HS-27A (cell line): ENCODE measurements around the gene RFX2.
"Not testable (repeated sequence)": the region's sequence is repeated elsewhere in the genome, so short reads cannot be mapped to it uniquely, and the experiment has no call there.

Experiments
- DNase-seq: peaks from one replicate; pipeline ENCODE4 v3.0.0-alpha.2; 2012; ENCODE audit warnings: low read depth, missing footprints

The RFX2 gene

DNA sequence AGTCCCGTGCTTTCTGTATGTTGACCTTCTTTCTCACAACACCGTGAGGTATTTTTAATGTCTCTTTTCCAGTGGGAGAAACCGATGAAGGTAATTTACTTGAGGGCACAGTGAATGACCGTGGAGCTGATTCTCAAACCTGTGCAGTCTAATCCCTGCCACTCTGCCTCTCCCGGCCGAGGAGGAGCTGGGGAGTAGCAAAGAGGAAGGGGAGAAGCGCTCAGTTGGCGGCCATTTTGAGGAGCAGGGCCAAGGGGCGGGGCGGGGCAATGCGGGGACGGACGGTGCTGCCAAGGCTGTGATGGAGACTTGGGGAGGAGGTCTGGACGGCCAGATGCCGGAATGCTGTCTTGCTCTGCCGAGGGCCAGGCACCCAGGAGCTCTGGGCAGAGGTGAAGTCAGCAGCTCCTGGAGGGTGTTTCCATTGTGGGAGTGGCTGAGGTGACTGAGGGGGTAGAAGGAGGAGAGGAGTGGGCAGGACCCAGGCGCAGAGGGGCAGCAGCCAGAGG lies 120.0 kb downstream of the RFX2 start:
- no peak for DNase-seq

DNA sequence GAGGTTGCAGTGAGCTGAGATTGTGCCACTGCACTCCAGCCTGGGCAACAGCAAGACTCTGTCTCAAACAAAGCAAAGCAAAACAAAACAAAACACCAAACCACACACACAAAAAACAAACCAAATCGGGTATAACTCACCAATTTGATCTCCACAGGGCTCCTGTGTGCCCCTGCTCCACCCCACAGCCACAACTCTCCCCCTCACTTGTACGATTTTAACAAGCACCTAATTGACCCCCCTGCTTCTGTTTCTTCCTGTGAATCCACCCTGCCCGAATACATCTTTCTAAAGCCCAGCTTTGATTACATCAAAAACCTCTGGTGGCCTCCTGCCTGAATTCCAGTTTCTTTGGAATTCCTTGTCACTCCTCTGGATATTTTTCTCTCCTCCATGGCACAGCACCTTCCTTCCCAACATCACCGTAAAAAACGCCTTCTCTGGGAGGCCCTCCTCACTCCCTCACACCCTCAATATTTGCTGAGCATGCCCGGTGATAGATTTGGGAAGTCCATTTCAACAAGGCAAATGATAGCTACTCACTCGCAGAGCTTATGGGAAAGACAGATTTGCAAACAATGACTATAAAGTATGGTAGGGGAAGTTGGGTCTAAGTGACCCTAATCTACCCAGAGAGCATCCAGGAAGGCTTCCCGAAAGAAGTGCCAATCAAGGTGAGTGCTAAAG lies 120.8 kb downstream of the RFX2 start:
- no peak for DNase-seq

DNA sequence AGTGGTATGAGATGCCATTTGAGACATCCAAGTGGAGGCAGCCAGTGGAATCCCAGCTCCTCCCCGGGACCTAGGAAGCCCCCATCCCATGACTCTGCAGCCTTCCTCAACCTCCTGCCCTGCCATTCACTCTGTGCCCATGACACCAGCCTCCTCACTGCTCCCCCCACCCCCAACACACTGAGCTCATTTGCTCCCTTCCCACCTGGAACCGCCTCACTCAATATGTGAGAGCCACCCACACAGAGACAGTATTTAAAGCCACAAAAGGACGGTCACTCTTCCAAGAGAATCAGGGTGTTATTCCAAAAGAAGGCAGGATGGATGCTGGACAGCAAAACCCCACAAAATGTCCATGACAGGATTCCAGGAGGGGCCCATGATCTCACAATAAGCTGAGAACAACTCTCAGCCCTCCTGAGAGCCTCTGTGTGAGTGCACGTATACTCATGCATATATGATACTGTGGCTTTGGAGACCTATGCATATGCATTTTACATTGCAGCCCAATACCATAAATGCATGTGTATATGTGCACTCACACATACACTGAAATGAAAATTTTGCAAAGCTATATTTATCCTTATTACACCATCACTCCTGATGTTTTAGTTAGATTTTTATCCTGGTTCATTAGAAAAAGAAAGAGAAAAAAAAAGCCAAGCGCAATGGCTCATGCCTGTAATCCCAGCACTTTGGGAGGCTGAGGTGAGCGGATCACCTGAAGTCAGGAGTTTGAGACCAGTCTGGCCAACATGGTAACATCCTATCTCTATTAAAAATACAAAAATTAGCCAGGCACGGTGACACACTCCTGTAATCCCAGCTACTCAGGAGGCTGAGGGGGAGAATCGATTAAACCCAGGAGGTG lies 121.5 kb downstream of the RFX2 start:
- no peak for DNase-seq

DNA sequence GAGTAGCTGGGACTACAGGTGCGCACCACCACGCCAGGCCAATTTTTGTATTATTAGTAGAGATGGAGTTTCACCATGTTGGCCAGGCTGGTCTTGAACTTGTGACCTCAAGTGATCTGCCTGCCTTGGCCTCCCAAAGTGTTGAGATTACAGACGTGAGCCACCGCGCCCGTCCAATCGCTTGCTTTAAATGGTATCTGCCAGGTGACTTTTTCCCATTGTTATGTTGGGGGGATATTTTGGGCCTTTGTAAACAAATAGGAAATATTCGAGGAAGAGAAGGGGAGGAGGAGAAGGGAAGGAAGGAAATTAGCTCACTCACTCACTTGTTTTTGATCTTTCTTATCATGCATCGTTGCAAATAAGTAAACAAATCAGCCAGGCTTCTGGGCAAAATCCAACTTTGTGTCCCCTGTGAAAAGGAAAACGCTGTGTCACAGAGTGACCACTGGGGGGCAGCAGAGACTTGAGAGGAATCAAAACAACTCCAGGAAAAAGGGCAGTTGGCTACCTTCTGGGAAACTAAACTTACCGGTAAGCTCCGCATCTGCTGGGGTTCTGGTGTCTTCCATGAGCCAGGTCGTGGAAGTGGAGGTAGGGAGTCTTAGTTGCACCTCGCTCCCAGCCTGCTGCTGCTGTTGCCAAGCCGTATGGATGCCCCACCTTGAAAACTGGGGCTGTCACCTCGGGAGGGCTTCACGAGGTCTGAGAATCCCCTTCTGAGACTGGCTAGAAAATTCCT lies 123.1 kb downstream of the RFX2 start:
- no peak for DNase-seq

DNA sequence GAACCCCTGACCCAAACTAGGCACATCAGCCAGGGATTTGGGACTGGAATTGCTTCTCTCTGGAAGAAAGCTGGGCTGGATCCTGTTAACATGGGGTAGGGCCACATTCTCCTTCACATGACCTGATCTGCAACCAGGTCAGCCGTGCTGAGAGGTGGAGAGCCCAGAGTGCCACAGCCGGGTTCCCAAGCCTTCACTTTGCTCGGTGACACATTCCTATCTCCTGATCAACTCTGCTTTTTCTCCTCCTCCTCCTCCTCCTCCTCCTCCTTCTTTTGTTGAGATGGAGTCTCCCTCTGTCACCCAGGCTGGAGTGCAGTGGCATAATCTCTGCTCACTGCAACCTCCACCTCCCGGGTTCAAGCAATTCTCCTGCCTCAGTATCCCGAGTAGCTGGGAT lies 124.5 kb downstream of the RFX2 start:
- DNase-seq = not testable (repeated sequence)

DNA sequence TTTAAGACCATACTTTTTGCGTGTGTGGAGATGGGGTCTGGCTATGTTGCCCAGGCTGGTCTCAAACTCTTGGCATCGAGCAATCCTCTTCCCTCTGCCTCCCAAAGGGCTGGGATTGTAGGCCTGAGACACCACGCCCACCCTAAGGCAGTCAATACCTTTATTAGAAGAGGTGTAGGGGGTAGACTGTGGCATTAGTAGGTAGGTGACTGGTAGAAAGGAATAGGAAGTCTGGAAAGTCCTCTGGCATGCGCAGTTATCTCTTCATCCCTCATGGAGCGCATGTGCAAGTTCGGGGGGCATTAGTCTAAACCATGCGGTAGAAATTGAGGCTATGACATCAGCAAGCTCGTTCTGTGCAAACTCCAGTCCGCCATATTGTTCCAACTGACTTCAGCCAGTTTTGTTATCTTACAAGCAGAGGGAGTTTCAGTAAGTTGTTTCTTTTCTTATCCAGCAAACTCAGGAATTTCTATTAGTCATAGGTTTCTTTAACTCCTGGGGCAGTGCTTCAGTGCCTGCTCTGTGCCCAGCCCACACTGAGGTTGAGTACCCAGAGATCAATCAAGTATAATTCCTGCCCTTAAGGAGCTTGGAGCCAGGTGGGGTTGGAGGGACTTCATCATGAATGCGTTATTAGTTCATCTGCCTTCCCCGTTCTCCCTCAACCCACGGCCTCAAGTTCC lies 125.1 kb downstream of the RFX2 start:
- no peak for DNase-seq

DNA sequence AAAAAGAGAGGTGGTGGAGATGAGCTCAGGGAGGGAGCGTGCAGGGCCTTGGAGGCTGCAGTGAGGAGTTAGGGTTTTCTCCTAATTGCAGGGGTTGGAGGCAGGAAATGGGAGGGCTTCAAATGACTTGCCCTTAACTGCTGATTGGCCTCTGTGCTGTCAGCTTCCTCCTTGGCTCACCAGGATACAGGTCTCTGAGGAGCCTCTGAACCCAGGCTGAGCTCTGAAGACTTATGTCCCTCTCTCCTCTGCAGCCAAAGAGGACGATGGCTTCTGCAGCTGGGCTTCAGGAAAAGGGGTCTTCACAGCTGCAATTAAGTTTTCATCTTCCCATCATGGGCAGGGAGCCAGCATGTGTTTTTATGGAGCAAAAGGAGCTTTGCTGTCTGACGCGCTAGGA lies 125.7 kb downstream of the RFX2 start:
- DNase-seq = no peak

DNA sequence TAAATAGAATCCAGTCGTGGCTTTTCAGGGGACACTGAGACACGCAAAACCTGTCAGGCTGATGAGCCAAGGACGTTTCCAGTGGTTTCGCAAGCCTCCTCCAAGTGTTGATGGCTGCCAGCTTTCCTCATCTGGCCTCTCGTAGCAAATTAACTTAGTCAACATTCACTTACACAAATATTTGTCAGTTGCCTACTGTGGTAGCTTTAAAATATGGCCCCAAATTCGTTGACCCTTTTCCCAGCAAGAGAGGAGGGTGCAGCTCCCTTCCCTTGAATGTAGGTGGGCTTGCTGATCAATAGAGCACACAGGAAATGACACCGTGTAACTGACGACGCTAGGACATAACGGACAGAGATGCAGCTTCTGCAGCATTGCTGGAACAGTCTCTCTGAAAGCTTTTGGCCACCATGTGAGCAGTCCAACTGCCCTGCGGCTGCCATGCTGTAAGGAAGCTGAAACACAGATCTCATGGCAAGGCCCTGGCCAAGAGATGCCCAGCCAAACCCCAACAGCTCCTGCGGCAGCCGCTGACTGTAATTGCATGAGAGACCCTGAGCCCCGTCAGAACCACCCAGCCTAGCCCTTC lies 126.8 kb downstream of the RFX2 start:
- DNase-seq = no peak

DNA sequence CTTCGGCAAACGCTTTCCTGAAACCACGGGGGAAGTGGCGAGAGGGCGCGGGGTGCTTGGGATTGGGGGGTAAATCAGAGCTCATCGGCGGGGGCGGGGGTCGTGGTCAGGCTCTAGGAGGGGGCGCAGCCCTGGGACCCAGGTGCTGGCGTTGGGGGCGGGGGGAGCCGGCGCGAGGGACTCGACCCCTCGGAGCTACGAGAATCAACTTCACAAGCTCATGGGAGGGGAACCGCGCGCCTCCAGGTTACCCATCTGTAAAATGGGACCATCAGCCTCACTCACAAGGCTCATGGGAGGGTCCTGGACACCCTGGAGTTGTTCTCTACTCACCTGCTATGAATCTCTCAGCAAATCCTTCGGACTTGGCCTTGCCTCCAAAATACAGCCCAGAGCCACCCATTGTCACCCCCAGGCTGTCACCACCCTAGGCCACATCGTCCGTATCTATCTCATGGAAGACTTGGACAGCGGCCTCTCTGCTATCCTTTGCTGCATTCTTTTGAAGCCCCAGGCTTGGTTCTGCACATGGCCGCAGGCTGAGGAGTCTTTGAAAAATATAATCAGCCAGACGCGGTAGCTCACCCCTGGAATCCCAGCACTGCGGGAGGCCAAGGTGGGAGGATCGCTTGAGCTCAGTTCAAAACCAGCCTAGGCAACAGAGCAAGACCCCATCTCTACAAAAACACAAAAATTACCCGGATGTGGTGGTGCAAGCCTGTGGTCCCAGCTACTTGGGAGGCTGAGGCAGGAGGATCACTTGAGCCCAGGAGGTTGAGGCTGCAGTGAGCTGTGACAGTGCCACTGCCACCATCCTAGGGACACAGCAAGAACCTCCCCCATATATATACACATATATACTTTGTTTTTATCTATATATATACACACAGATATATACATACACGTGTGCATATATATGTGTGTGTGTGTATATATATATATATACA lies 131.4 kb downstream of the RFX2 start:
- no peak for DNase-seq

DNA sequence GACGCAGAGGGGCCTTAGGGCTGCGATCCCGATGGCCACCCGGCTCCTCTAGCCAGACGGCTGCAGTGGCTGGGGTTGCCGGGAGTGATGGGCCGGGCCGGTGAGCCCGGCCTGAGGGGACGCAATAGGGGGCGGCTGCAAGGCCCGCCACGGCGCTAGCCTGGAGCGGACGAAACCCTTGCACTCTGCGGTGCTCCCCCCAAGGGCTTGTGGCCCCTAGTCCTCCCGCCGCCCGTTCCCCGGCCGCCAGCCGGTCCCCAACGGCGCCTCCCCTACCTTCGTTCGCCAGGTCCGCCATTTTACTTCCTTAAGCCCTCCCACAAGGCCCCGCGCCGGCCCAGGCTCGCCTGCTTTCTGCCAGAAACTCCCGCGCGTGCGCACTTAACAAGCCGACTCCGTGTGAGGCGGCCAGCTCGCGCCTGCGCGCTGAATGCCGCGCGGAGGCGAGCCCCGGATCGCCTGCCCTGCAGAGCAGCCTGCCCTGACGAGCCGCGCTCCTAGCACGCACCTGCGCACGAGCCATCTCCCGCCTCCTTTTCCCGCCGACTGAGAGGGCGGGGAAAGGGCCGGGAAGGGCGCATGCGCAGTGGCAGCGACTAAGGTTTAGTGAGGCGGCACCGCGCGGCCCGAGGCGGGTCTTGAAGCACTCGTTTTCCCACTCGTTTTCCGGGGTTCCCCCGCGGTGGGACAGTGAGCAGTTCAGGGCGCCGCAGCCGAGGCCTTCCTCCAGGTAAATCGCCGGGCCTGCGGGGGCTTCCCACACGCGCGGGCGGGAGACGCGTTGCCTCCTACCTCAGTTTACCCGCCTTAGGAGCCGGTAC lies 132.3 kb downstream of the RFX2 start, which contains the start of gene RANBP3:
Gene RANBP3 (minus strand): TSS at position 356 of the 821 bp plus-strand sequence. CDS start 58 bp downstream, at position 298.
- peak; percentile 87 for DNase-seq

DNA sequence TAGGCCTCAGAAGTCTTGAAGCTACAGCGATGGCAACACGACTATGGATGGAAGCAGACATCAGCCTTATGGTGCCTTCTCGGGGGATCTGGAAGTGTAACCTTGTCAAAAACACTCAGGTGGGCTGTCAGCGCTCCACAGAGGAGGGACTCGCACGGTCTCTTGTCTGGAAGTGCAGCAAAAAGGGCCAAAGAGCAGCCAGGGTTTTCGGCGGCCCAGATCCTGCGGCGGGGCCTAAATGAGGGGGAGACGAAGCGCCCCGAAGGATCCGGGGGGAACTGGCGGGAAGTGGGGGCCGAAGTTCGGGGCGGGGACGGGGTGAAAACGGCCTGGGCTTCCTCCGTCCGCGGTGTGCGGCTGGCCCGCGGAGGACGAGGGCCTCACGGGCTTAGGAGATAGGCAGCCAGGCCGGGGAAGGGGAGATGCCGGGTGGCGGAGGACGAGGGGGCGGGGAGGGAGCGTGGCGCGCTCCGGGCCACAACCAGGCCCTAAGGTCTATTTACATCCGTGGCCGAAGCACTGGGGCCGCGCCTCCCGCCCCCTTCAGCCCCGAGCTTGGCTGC lies 133.0 kb downstream of the RFX2 start:
- no peak for DNase-seq

DNA sequence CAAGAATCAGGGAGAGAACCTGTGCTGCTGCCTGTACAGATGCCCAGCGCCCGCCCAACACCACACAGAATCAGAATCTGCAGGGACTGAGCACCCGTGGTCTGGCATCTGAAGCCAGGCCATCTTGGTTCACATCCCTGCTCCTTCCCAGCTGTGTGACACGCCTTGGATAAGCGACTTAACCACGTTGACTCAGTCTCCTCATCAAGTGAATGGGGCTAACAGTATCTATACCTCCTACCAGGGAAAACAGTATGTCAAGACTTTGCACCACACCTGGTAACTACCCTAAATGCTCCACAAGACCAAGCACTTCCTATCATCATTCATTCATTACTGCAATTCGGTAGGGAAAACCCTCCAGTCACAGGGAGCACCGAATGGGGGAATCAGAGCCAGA lies 133.5 kb downstream of the RFX2 start:
- DNase-seq = no peak

DNA sequence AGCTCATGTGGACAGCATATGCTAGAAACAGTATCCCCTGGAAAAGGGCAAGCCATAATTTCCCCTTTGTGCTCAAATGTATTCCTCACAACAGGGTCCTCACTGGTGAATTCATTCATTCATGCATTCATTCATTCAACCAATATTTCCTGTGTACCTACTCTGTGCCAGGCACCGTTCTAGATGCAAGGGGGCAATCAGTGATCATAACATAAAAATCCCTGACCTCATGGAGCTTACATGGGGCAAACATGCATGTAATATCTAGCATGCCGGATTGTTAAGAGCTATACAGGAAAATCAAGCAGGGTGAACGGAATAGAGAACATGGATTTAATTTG lies 134.9 kb downstream of the RFX2 start:
- no peak for DNase-seq

DNA sequence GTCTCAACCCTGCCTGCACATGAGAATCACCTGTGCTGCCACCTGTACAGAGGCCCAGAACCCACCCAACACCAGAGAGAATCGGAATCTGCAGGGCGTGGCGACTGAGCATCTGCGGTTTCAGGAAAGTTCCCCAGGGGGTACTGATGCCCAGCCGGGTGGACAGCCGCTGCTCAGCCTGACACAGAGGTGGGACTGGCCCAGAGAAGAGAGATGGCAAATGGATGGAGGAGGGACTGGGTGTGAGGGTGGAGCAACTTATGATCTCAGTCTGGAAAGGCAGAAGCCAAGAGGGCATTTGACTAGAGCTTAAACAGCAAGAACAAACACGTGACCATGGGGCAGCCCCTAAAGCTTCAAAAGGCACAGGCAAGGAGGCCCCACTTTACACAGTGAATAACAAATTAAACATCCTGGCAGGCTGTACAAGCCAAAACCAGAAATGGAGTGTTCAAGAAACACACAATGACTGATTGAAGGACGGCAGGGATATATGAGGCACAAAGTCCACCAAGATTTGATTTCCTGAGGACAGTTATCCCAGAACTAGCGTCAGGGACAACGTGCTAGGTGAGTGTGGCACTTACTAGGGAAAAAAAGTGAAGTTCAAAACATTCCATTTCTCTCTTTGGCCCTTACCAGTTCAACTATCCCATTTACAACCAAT lies 135.4 kb downstream of the RFX2 start:
- DNase-seq = no peak

DNA sequence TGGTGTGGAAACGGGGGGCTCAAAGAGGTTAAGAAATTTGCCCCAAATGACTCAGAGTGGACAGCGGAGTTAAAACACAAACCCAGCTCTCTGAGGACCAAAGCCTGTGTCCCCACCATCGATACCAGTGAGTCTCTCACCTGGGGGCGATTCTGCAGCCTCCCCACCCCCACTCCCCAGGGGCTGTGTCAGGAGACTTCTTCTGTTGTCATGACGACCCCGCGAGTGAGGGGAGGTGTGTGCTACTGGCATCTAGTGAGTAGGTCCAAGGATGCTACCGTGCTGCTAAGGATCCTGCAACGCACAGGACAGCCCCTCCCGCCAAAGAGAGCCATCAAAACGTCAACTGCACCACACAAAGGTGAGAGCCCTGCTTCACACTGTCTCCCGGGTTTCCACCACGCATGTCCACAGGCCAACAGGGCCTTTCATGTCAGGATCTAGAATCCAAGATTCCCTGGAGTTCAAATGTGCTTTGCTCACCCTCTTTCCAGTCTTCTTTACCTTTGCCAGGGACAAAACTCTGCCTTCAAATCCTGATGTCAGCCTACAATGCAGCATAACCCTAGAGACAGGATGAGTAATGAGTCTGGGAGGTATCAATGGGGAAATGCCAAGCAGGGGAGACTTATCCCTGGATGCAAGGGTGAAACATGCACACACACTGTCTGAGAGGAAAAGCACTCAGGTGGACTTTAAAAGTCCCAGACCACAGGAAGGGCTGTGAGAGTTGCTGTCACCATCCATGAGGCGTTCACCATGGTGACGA lies 136.2 kb downstream of the RFX2 start:
- DNase-seq = no peak

DNA sequence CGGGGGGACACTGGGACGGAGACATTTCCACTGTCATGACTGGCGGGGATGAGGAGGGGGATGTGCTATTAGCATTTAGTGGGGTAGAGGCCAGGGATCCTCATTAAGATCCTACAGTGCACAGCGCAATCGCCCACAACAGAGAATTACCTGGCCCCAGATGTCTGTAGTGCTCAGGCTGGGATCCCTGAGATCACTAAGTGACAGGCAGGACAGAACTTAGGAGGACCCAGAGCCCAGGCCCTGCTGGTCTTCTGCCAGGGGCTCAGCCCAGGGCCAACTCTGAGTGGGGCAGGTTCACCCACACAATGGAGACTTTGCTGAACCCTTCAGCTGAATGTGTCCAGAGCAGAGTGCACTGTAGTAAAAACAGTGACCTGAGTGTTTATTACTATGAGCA lies 136.9 kb downstream of the RFX2 start:
- DNase-seq = no peak

DNA sequence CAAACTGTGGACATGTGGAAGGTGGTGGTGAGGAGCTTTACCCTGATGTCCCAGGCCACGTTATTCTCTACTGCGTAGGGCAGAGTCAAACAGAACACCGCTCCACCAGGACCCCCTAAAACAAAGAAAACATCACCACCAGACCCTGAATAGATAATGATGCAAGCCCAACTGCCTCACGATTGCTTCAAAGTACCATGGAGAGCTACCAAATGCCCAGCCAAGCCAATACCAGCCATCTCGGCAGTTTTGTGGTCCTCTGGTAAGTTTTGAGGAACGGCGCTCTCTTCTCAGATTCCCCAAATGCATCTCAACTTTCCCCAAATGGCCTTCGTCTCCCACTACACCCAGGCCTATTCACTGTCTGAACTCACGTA lies 138.0 kb downstream of the RFX2 start:
- DNase-seq = no peak
